NCI-H748 treated with DMSO at 0.1 percent for 48 hours (cell line): ENCODE measurements around the gene FAM221B.

Source experiments
- DNase-seq: peaks from one replicate; lab custom pipeline; 2025; lab: John Stamatoyannopoulos, UW

Gene FAM221B

DNA sequence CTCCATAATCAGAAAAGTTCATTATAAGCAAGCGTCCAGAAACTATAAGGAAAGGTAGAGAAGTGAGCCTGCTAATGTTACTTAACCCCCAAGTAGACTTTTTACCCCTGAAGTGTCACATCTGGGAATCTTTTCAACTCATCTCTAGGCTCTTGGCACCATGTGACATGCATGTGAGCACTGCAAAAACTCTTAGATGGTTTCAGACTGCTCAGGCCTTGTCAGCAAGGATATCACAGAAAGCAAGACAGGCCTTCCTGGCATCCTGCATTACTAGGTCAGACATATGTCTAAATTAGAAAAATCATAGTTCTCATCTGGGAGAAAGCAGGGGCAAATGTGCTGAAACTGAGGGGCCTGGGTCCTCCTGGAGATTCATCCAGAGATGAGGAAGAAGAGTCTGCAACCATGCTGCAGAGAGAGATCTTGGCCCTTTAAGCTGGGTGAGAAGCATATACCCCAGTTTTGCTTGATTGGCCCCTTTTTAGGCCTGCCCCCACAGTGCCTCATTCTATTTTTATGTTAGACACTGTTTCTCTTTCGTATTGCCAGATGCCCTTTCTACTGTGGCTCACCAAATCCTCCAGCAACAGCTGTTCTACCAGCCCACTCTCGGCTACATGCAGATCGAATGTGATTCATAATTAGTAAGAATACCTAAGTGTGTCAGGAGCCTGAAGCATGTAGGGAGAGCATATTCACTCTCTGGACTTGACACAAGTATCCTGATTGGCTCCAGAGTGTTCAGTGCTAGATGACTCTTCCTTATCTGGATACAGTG is 19.4 kb upstream of the FAM221B start:
- DNase-seq: no peak

DNA sequence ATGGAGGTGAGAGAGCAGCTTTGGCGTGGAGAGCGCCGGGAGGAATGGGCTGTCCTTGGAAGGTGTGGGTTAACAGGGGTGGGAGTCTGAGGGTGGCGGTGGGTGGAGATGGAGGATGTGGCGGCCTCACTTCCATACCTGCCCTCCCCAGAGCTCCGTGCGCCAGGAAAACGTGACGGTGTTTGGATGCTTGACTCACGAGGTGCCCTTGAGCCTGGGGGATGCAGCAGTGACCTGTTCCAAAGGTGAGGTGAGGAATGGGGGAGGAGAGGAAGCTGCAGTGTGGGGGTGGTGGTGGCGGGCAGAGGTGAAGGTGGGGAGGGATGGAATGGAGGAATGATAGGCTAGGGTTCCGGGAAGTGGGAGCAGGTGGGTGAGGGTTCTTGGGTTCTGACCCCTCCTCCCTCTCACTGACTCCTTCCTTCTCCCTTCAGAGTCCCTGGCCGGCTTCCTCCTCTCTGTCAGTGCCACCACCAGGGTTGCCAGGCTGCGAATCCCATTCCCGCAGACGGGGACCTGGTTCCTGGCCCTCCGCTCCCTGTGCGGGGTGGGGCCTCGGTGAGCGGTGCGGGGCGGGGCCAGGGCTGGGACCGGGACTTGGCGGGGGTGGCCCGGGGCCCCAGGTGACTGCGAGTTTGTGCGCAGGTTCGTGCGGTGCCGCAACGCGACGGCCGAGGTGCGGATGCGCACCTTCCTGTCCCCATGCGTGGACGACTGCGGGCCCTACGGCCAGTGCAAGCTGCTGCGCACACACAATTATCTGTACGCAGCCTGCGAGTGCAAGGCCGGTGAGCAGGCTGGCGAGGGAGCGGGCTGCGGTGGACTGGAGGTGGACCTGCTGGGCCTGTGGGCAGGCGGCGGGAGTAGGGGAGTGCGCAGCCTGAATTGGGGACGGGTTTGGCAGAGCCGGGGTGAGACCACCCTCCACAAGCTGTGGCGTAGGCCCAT is 17.6 kb upstream of the FAM221B start:
- no peak for DNase-seq

- no peak for DNase-seq
Measured at GRCh38 chr9:35844628-35845270, 16.2 kb upstream of the FAM221B start.

- no peak for DNase-seq
Measured at GRCh38 chr9:35842795-35843194, 14.3 kb upstream of the FAM221B start.

- no peak for DNase-seq
Measured at GRCh38 chr9:35842020-35842745, 13.7 kb upstream of the FAM221B start.

DNA sequence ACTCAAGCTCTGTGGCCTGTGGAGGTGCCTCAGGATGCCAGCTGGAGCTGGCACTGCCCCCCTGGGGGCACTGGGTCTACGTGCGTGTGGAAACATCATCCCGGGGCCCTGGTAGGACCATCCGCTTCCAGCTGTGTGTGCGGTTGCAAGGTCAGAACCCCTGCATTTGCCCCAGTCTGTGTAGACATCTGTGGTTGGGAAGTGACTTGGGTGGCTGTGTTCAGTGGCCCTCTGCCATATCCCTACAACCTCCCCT is 13.0 kb upstream of the FAM221B start:
- no peak for DNase-seq

DNA sequence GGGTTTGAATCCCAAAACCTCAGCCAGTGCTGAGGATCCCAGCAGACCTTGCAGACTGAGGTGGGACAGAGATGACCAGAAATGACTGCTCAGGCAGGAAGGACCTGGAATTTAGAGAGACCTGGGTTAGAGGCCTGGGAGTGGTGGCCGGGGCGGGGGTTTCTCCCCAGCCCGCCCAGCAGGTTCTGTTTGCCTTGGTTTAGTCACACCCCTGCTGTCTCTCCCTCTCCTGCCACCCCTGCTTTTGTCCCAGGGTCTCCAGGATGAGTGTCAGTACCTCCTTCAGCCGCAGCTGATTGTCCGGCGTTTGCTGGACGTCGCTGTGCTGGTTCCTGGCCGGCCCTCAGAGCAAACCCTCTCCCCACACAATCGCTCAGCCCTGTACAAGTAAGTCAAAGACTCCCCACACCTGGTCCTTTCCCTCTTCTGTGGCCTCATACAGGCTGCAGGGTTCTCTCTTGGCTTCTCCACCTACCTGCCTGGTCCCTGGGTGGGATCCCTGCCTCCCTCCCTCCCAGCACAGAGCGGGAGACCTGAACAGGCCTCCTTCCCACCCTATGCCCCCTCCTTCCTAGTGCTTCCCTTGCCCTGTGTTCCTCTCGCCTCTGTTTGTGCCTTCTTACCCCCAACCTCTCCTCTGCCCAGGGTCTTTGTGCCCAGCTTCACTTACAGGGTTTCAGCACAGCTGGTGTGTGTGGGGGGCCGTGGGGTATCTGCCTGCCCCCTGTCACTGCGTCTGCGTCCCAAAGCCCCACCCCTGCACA is 12.5 kb upstream of the FAM221B start:
- DNase-seq: no peak

GRCh38 chr9:35839926-35840325 is 11.4 kb upstream of the FAM221B start:
- DNase-seq: no peak

- DNase-seq: no peak
Measured at GRCh38 chr9:35836595-35836994, 8.1 kb upstream of the FAM221B start.

DNA sequence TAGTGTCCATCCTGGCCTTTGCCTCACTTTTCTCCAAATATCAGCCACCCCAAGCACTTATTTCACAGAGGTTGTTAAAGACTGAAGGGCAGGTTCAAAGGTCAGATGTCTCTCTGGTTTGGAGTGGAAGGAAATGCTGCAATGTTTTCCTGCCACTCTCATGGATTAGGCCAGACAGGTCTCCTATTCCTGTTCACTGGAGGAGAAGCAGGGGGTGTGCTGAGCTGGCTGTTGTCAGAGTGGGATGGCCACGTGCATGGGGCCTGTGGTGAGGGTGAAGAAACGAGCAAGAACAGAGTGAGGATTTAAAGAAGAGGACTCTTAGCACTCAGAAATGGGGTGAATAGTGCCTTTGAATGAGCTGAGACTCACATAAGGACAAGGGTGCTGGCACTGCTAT is 7.2 kb upstream of the FAM221B start:
- DNase-seq: no peak

- no peak for DNase-seq
Measured at GRCh38 chr9:35835216-35835632, 6.7 kb upstream of the FAM221B start.

DNA sequence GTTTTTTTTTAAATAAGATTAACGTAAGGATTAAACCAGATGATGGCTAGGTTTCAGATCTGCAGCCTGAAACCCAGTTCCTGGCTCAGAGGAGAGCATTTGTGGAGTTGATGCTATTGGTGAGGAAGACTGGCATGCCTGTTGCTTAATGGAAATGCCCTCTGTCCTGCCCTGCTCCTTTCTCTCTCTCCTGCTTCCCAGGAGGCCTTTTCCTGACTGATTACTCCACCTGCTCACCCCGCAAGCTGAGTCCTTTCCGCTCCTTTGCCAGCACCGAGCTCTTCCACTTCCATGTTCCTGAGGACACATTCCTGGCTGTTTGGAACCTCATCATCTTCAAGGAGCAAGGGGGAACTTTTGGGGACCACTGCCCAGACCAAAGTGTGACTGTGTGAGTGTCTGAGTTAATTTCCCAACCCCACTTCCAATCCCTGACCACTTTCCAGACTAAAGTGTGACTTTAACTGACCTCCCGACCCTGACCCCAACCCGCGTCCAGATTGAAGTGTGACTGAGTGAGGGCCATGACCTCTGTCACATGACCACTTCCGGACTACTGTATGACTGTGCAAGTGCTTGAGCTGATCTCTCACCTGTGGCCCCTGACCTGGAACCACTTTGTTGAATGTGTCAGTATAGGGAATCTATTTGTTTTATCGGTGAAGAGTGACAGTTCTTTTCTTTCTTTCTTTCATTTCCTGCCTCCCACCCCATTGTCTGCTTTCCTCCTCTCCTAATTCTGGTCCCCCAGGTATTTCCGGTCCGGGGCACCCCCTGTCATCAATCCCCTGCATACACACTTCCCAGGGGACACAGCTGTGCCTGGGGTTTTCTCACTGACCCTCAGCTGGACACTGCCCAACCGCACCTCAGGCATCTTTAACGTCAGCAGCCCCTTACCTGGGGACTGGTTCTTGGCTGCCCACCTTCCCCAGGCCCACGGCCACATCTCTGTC is 6.0 kb upstream of the FAM221B start:
- no peak for DNase-seq

- no peak for DNase-seq
Measured at GRCh38 chr9:35832814-35833213, 4.3 kb upstream of the FAM221B start.

DNA sequence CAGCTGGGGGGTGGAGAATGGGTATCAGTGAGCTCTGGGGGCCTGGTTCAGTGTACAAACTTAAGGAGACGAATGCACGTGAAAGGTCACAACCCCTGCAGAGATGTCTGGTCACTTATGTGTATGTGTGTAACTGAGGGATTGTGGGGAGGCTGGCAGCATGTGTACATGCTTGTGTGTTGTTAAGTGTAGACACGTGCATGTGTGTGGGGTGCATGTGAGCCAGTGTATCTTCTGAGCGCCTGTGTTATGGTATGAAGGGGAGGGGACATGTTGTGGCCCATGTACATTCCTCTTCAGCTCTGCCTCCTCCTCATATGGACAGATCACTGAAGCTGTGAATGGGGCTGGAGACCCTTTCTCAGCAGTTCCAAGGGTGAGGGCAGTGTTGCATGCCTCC is 2.5 kb upstream of the FAM221B start:
- no peak for DNase-seq

- no peak for DNase-seq
Measured at GRCh38 chr9:35829764-35830096, 1.2 kb upstream of the FAM221B start.

DNA sequence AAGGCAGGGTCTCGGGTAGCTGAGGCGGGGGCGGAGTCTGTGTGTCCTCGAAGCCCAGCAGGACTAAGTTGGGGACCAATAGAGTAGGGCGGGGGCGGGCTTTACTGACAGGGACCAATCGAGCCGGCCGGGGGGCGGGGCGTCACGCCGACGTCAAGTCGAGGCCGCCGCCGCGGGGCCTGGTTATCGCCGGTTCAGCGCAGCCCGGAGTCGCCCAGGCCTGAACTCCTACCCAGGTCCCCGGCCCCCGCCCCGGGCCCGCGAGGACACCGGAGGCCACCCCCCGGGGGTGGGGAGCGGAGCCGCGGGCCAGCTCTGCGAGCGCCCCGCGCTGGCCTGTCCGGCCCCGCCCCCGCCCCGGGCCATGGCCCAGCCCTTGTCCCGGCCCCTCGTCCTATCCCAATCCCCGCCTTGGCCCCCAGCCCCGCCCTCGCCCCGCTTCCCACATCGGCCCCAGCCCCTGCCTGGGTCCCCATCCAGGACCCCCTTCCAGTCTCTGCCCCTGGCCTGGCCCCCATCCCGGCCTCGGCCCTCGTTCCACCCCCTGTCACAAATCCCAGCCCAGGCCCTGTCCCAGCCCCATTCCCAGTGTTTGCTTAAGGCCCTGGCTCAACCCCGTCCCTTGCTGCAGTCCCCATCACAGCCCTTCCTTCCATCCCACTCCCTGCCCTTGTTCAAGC is 692 bp upstream of the FAM221B start, which contains the start of gene TMEM8B:
Gene TMEM8B (plus strand): TSS at position 145 of the 680 bp plus-strand sequence. CDS start 220 bp downstream, at position 365.
- DNase-seq: peak; percentile 87

- DNase-seq: no peak
Measured at GRCh38 chr9:35827486-35827885, 1.0 kb downstream of the FAM221B start.

DNA sequence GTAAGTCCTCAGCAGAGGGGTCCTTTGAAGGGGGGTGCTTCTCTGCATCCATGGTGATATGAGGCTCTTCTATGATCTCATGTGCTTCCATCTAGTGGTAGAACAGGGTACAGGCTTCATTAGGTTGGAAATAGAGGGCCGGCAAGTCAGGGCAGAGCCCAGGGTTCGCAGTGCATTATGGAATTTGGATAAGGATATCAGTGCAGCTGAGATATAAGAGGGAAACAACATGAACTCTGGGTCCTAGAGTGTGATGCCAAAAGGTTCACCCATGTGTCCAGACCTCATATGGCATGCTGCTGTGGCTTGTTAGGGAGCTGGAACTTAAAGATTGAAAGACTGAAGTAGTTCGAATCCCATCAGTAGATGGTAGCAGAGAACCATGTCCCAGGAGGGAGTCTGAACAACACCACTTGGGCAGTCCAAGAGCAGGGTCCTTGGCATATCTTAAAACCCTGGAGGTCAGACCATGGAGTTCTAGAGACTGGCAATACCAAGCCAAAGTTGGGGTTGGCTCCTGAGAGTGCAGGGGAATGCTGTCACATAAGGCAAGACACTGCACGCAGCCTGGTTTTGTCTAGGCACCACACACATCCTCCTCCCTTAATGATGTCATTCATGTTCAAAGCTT is 2.3 kb downstream of the FAM221B start:
- peak; percentile 16 for DNase-seq

- DNase-seq: no peak
Measured at GRCh38 chr9:35822926-35823325, 5.6 kb downstream of the FAM221B start.
